GM12878 (cell line): ENCODE measurements around the gene LTA. TPM values are rescaled to one million over a fixed set of nuclear protein-coding genes. Genes with fewer than 3 reads are reported as not detected.

Experiments
- ATAC-seq: fragments of 200-7000 bp; cut with Tn5 transposase; 3 replicates; pipeline ENCODE4 v1.9.1; 2020; ENCODE audit warnings: mild to moderate bottlenecking, moderate library complexity
- BruUV-seq: library from RNA; stranded (reverse); fragments of 400-500 nt; replicated peaks from 2 replicates; lab custom pipeline; 2021; lab: Mats Ljungman, UMichigan
- CTCF ChIA-PET: fragments of 300-600 bp; sonication (Branson Sonifier 250); formaldehyde crosslinking; extraction: SDS; loops from one replicate; lab custom pipeline; 2021; ENCODE audit warnings: inconsistent platforms; lab: Yijun Ruan, JAX
- POLR2A ChIA-PET: fragments of 350-600 bp; formaldehyde crosslinking; extraction: SDS; loops from one replicate; lab custom pipeline; 2021; ENCODE audit warnings: inconsistent platforms; lab: Charles Lee
- RAD21 ChIA-PET: fragments of 300-600 bp; sonication (Branson Sonifier 250); formaldehyde crosslinking; loops from one replicate; lab custom pipeline; 2023; ENCODE audit warnings: antibody characterized with exemption; ENCODE audit not compliant: unreplicated experiment; lab: Charles Lee
- SMC1A ChIA-PET: fragments of 300-600 bp; sonication (Branson Sonifier 250); formaldehyde crosslinking; loops from one replicate; lab custom pipeline; 2023; ENCODE audit not compliant: unreplicated experiment, uncharacterized antibody; lab: Charles Lee
- DNase-seq: peaks from one replicate; pipeline ENCODE4 v3.0.0-alpha.2; 2011; ENCODE audit warnings: low read depth, low spot score
- FAIRE-seq: peaks from 3 replicates; lab custom pipeline; 2011; peaks lifted over from hg19 to GRCh38; lab: Jason Lieb, UNC
- H2AFZ ChIP-seq: 2 replicates; pipeline ENCODE4 v1.6.0; 2011; ENCODE audit warnings: low read depth, low read length, control low read depth; ENCODE audit not compliant: control insufficient read depth
- H3K27ac ChIP-seq: 2 replicates; pipeline ENCODE4 v1.5.1; 2011; ENCODE audit warnings: control low read depth; ENCODE audit not compliant: control insufficient read depth, insufficient read depth
- H3K27me3 ChIP-seq, 2 experiments: replicated peaks in 1 of 2; 2 replicates each; pipeline versions ENCODE4 v1.6.0 to v1.6.1; 2011; ENCODE audit warnings: low read length in 1 of 2; ENCODE audit not compliant: control insufficient read depth in 2 of 2, insufficient read depth in 2 of 2
- H3K36me3 ChIP-seq, 2 experiments: 2 replicates each; pipeline ENCODE4 v1.5.1; 2011; ENCODE audit warnings: low read length in 1 of 2; ENCODE audit not compliant: control insufficient read depth in 2 of 2, insufficient read depth in 2 of 2
- H3K4me1 ChIP-seq: 2 replicates; pipeline ENCODE4 v1.6.1; 2011; ENCODE audit warnings: mild to moderate bottlenecking, low read length, moderate library complexity, mixed read lengths; ENCODE audit not compliant: control insufficient read depth, insufficient read depth
- H3K4me2 ChIP-seq: 2 replicates; pipeline ENCODE4 v1.6.0; 2011; ENCODE audit warnings: control low read depth; ENCODE audit not compliant: control insufficient read depth, insufficient read depth
- H3K4me3 ChIP-seq: fragments of 200-600 bp; sonication (generic); 2 replicates; pipeline ENCODE4 v1.5.1; 2016
- H3K79me2 ChIP-seq: 2 replicates; pipeline ENCODE4 v1.6.0; 2011; ENCODE audit warnings: low read length; ENCODE audit not compliant: control insufficient read depth, insufficient read depth
- H3K9ac ChIP-seq: 2 replicates; pipeline ENCODE4 v1.8.0; 2011; ENCODE audit warnings: low read length, control low read depth, mixed read lengths; ENCODE audit not compliant: control insufficient read depth, insufficient read depth
- H3K9me3 ChIP-seq: replicated peaks from 3 replicates; pipeline ENCODE4 v1.5.1; 2011; ENCODE audit warnings: mild to moderate bottlenecking, low read length; ENCODE audit not compliant: control insufficient read depth, insufficient read depth
- H4K20me1 ChIP-seq: 2 replicates; pipeline ENCODE4 v1.6.0; 2011; ENCODE audit not compliant: control insufficient read depth, insufficient read depth
- BCL11A ChIP-seq: IDR thresholded peaks from 2 replicates; pipeline ENCODE4 v1.6.1; 2011; ENCODE audit warnings: low read depth, low read length
- CBX5 ChIP-seq: sonication (generic); IDR thresholded peaks from 2 replicates; pipeline ENCODE4 v1.6.1; 2016; ENCODE audit warnings: low read depth, moderate library complexity, mild to moderate bottlenecking, inconsistent platforms
- CEBPB ChIP-seq, 2 experiments: fragments of 150-350 bp in 1 of 2; IDR thresholded peaks; 2 replicates each; pipeline ENCODE4 v1.6.1; 2012 to 2014; ENCODE audit warnings: low read depth in 2 of 2, low read length in 2 of 2, borderline replicate concordance in 1 of 2, inconsistent platforms in 1 of 2
- HCFC1 ChIP-seq: fragments of 150-350 bp; IDR thresholded peaks from 2 replicates; pipeline ENCODE4 v1.6.1; 2014; ENCODE audit warnings: low read length
- HDAC2 ChIP-seq: fragments of 200-600 bp; sonication (generic); IDR thresholded peaks from 2 replicates; pipeline ENCODE4 v1.6.1; 2017
- WGBS: methylation state at CpG from one replicate; pipeline ENCODE4 v1.1.6; 2016; ENCODE audit warnings: low lambda C conversion rate; ENCODE audit not compliant: insufficient replicate concordance, insufficient coverage; ENCODE audit errors: missing lambda C conversion rate; 5-methylcytosine and 5-hydroxymethylcytosine counted together
- in situ Hi-C: fragments of 300-500 bp; cut with MboI; formaldehyde crosslinking; loops from 9 replicates; pipeline ENCODE4 v1.14.3; 2018; ENCODE audit warnings: mixed read lengths
- intact Hi-C: fragments of 100-400 bp; cut with micrococcal nuclease; formaldehyde crosslinking; loops from one replicate; pipeline ENCODE4 v1.14.2; 2022; ENCODE audit not compliant: unreplicated experiment
- polyA plus RNA-seq, 11 experiments: library from polyadenylated mRNA; depleted of rRNA in 4 of 11; unstranded in 6 of 11; stranded (reverse) in 5 of 11; fragments of >200 nt; fragmentation: Nextera tagmentation in 4 of 11; fragmentation: Illumina TruSeq in 1 of 11; extraction: Ambion mirVana in 4 of 11; extraction: Trizol in 1 of 11; gene quantifications; 1 replicate in 1 of 11; 2 replicates in 10 of 11; pipeline versions ENCODE4 v1.2.1 to v1.2.3, GENCODE V29; 2011 to 2016; ENCODE audit warnings: inconsistent platforms in 2 of 11, missing spikeins in 2 of 11, low read depth in 1 of 11
- total RNA-seq, 4 experiments: library from RNA; depleted of rRNA in 3 of 4; stranded (reverse); fragments of >200 nt in 3 of 4; fragmentation: Illumina TruSeq in 1 of 4; extraction: Trizol in 1 of 4; gene quantifications; 2 replicates each; pipeline versions ENCODE4 v1.2.1 to v1.2.3, GENCODE V29; 2013 to 2021
- TF ChIP-seq, protein P1 (sequence below), 3 experiments: IDR thresholded peaks in 2 of 3; conservative IDR thresholded peaks in 1 of 3; 2 replicates each; pipeline ENCODE4 v1.5.1; 2011; ENCODE audit warnings: low read depth in 3 of 3, low read length in 3 of 3, mild to moderate bottlenecking in 3 of 3, control low read depth in 2 of 3, moderate library complexity in 2 of 3, inconsistent platforms in 1 of 3, mixed read lengths in 1 of 3; ENCODE audit not compliant: control insufficient read depth in 2 of 3, insufficient read depth in 1 of 3; ENCODE audit errors: extremely low read depth in 1 of 3

The LTA gene
- total and polyA plus RNA-seq, 10 of the 15 experiments (the other 5 are each of a cell fraction or from before 2014, with no cell fraction given) = 27.5 to 100 (median 75.1) TPM

- H3K4me2 ChIP-seq = peak overlapping the region; percentile 70
- no peaks in the 10 kb centered on the region for H3K27me3 ChIP-seq
- CTCF ChIA-PET = interaction anchor here (0.7 to 34.8 kb wide), 11 partner anchors 9 to 190 kb away, joined by 3 to 2098 read pairs (median 4); partner anchors contain the start of genes LST1, LTB, NCR3 and TNF
- peak overlapping the region; percentile 58; the same call in 1 of the 2 replicates for H3K9ac ChIP-seq
- peak overlapping the region; percentile 68 for H3K4me3 ChIP-seq
- peaks cover 14% of the 10 kb centered on the region for H3K79me2 ChIP-seq
- RAD21 ChIA-PET = interaction anchor here (0.7 to 16.9 kb wide), 8 partner anchors 11 to 282 kb away, joined by 3 to 668 read pairs (median 18); partner anchors contain the start of genes ABHD16A, LSM2, LST1 and LTB
- H3K27ac ChIP-seq = 0 out of 2 replicates have a peak overlapping the region, but pooled peaks have one; percentile 5
- no TSS peak for BruUV-seq
- no peak for ATAC-seq
- POLR2A ChIA-PET = interaction anchor here (0.6 to 8.5 kb wide), 10 partner anchors 8 to 187 kb away, joined by 3 to 164 read pairs (median 6); partner anchors contain the start of genes LST1, LTA, LTB and NCR3
- SMC1A ChIA-PET = interaction anchor here (0.8 to 34.7 kb wide), 9 partner anchors 10 to 283 kb away, joined by 3 to 1989 read pairs (median 4); partner anchors contain the start of genes AIF1, BAG6, LST1 and LTA
- no peak for DNase-seq
- H3K9me3 ChIP-seq = no peaks in the 10 kb centered on the region
- TF ChIP-seq CEBPB (IDR thresholded peaks at IDR 0.05; ENCODE audit: borderline replicate concordance in 1 of 2, low read depth in 2 of 2, low read length in 2 of 2) = no peak
- TF ChIP-seq HCFC1 = no peak
- no peak for TF ChIP-seq CBX5
- TF ChIP-seq HDAC2 = no peak
- TF ChIP-seq, protein P1, sequence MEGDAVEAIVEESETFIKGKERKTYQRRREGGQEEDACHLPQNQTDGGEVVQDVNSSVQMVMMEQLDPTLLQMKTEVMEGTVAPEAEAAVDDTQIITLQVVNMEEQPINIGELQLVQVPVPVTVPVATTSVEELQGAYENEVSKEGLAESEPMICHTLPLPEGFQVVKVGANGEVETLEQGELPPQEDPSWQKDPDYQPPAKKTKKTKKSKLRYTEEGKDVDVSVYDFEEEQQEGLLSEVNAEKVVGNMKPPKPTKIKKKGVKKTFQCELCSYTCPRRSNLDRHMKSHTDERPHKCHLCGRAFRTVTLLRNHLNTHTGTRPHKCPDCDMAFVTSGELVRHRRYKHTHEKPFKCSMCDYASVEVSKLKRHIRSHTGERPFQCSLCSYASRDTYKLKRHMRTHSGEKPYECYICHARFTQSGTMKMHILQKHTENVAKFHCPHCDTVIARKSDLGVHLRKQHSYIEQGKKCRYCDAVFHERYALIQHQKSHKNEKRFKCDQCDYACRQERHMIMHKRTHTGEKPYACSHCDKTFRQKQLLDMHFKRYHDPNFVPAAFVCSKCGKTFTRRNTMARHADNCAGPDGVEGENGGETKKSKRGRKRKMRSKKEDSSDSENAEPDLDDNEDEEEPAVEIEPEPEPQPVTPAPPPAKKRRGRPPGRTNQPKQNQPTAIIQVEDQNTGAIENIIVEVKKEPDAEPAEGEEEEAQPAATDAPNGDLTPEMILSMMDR (IDR thresholded peaks at IDR 0.05 in 2 of 3, conservative IDR thresholded peaks at IDR 0.05 in 1 of 3; ENCODE audit: control insufficient read depth in 2 of 3, extremely low read depth in 1 of 3, insufficient read depth in 1 of 3, low read depth in 3 of 3, low read length in 3 of 3) = no peak
- no peak for TF ChIP-seq BCL11A
- H3K4me1 ChIP-seq = peaks cover 23% of the 10 kb centered on the region; the same call in 1 of the 2 replicates
- WGBS = 93% methylated on average over 2 of the region's 2 CpGs
- H2AFZ ChIP-seq = no peak overlapping the region
- FAIRE-seq = no peak
- in situ Hi-C loops = loop anchor here (5.0 to 10.0 kb wide), 2 partner anchors 49 to 286 kb away; no protein-coding TSS in a partner anchor
- H3K36me3 ChIP-seq = no peaks in the 10 kb centered on the region; a peak in 1 of 4 replicates
- H4K20me1 ChIP-seq = no peaks in the 10 kb centered on the region
- intact Hi-C loops = loop anchor here (10.0 kb wide), 1 partner anchor 356 kb away; the partner anchor contains the start of gene ZBTB12
Measured at GRCh38 chr6:31548544-31548873, 23.6 kb upstream of the LTA start.
